ENCODE results near the gene PICK1. TPM values are rescaled to one million over a fixed set of nuclear protein-coding genes. Genes with fewer than 3 reads are reported as not detected.

Gene PICK1
- total and polyA plus RNA-seq, 8 donors = 12.5 to 55.0 (median 23.3) TPM

DNA sequence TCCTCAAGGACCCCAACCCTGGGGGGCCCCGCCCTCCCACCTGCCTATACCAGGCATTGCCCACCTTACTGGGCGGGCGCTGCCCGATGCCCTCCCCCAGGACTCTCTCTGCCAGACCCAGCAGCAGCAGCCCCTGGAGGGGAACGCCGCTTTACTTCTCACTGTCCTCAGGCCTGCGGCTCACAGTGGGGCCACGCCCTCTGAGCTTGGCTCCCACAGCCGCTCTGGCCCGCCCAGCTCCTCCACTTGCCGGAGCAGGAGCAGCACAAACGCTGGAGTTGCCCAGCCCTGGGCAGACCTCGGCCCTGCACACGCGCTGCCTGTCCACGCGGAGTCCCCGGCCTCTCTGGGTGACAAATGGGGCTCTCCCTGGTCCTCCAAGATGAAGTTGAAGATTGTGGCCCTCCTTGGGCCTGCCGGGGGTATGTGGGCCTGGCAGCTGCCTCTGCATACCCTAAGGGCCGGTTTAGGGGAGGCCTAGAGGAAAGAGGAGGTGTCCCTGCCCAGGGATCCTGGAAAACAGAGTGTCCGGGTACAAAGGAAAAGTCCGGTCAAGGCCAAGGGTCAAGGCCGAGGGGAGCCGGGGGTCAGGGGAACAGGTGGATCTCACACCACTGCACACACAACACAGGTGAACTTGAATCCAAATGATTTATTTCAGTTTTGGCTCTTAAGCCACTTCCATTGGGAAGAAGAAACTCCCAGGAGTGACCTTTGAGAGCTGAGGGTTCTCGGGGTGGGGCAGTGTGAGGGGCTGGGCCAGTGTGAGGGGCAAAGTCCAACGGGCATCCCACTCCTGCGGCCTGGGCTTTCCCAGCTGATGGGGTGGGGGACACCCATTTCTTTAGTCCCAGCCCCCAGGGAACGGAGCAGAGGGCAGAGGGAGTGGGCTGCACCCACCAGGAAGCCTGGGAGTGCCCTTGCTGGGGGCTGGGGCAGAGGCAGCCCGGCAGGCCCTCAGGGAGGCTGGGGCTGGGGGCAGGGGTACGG lies 54.0 kb downstream of the PICK1 start:
- H3K27me3 ChIP-seq = no peaks in the 10 kb centered on the region
- peaks cover 5 to 11% (median 10%) of the 10 kb centered on the region in 3 donors for H3K4me1 ChIP-seq
- no peak overlapping the region for H3K4me3 ChIP-seq
- FAIRE-seq (no peak), ATAC-seq (peak in 1 of 4 donors; percentile 7), DNase-seq (peak in 1 of 6 donors; percentile 67)
- no peak for TF ChIP-seq CTCF (IDR thresholded peaks at IDR 0.05)
- H3K9me3 ChIP-seq = no peaks in the 10 kb centered on the region
- no peak overlapping the region for H3K27ac ChIP-seq
- WGBS, 2 donors = 84 to 90% methylated on average over 29 to 30 of the region's 30 CpGs
- H3K36me3 ChIP-seq = no peaks in the 10 kb centered on the region
- intact Hi-C loops (cut with DNase I) = no loop called here

GRCh38 chr22:38111925-38112355 lies 54.7 kb downstream of the PICK1 start:
- Histone ChIP-seq H3K4me3 (no peak overlapping the region), H3K27ac (no peak overlapping the region), H3K27me3 (no peaks in the 10 kb centered on the region), H3K4me1 (peaks cover 5 to 11% (median 10%) of the 10 kb centered on the region in 3 donors), H3K9me3 (no peaks in the 10 kb centered on the region), H3K36me3 (no peaks in the 10 kb centered on the region)
- WGBS, 2 donors = 80 to 83% methylated on average over 11 of the region's 11 CpGs
- no peak for FAIRE-seq
- intact Hi-C loops (cut with DNase I) = no loop called here
- TF ChIP-seq CTCF (IDR thresholded peaks at IDR 0.05) = no peak
- DNase-seq = peak in 1 of 6 donors; percentile 75
- ATAC-seq = no peak

GRCh38 chr22:38112381-38112780 lies 55.2 kb downstream of the PICK1 start:
- ATAC-seq (no peak), DNase-seq (peak in 1 of 6 donors; percentile 75), FAIRE-seq (no peak)
- TF ChIP-seq CTCF (IDR thresholded peaks at IDR 0.05) = no peak
- peaks cover 5 to 9% (median 8%) of the 10 kb centered on the region in 3 donors for H3K4me1 ChIP-seq
- H3K4me3 ChIP-seq = no peak overlapping the region
- no peaks in the 10 kb centered on the region for H3K27me3 ChIP-seq
- H3K9me3 ChIP-seq = no peaks in the 10 kb centered on the region
- no peak overlapping the region for H3K27ac ChIP-seq
- intact Hi-C loops (cut with DNase I) = no loop called here
- no peaks in the 10 kb centered on the region for H3K36me3 ChIP-seq
- WGBS, 2 donors = 95 to 99% methylated on average over 21 to 22 of the region's 22 CpGs

DNA sequence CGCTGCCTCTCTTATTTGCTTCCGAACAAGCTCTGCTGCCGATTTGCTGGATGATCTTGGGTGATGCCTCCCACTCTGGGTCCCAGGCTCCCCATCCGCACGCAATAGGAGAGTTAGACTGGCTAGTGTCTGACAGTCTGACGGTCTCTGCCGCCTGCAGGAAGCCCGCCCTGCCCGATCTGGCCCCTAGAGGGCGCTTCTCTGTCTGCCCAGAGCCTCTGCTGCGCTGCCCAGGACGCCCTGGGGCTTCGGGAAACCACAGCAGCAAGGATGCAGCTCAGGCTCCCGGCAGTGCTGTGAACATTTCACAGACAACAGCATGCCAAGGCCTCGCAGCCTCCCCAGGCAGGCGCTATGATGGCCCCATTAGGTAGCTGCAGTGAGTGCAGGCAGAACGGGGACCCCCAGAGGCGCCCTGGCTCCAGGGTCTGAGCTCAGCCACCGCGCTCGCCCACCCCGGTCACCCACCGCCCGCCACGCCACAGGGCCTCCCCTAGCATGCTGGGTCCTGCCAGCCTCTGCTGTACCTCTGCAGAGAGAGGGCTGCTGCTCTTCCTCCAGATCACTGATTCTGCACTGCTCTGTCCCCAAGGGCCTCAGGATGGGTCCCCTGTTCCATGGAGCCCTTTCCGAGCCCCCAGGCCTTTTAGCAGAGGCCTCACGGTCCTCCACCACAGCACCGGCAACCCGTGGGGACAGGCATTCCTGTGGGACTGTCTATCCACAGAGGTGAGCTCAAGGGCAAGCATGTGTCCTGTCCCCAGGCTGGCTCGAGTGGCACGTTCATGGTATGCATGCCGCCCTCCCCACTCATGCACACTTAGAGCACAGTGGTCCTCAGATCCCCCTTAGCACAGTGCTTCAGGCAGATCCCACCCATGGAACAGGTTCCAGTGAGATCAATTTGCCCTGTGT lies 57.5 kb downstream of the PICK1 start:
- intact Hi-C loops (cut with DNase I) = no loop called here
- Histone ChIP-seq H3K36me3 (no peaks in the 10 kb centered on the region), H3K9me3 (no peaks in the 10 kb centered on the region), H3K4me1 (no peaks in the 10 kb centered on the region), H3K27ac (no peak overlapping the region), H3K27me3 (no peaks in the 10 kb centered on the region), H3K4me3 (no peak overlapping the region)
- FAIRE-seq (no peak), DNase-seq (peak; percentile 65 to 98 (median 86)), ATAC-seq (peak; percentile 83 to 96 (median 91))
- peak; percentile 92 to 97 (median 96) for TF ChIP-seq CTCF (IDR thresholded peaks at IDR 0.05)
- 48 to 52% methylated on average over 30 to 32 of the region's 32 CpGs for WGBS, 2 donors
